GM12864 (cell line): Measurements from ENCODE around the gene HEXD.

Source experiments
- DNase-seq: peaks from one replicate; pipeline ENCODE4 v3.0.0-alpha.2; 2011; ENCODE audit warnings: low read depth
- H3K4me3 ChIP-seq: 2 replicates; pipeline ENCODE4 v1.5.1; 2011; ENCODE audit warnings: mild to moderate bottlenecking, low read depth, low read length, control low read depth
- CTCF ChIP-seq: IDR thresholded peaks from 2 replicates; pipeline ENCODE4 v1.5.1; 2011; ENCODE audit warnings: low read depth, mild to moderate bottlenecking, moderate library complexity, low read length, control low read depth, inconsistent platforms; ENCODE audit errors: missing control alignments

HEXD gene

GRCh38 chr17:82400206-82400605 is 17.9 kb upstream of the HEXD start:
- no peak for DNase-seq
- no peak overlapping the region for H3K4me3 ChIP-seq
- TF ChIP-seq CTCF = no peak

DNA sequence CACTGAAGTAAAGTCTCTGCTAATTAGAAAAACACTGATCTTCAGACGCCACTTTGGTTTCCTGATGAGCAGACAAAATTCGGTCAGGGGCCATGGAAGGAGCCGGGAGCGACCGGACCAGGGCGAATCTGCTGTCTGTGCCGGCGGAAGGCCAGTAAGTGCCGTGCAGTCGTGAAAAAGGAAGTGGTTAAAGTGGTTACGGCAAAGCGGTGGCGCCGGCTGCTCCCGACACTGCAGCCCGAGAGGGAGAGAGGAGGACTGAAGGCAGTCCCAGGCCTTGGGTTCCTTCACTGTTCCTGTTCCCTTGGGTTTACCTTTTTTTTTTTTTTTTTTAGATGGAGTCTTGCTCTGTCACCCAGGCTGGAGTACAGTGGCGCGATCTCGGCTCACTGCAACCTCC is 17.3 kb upstream of the HEXD start:
- DNase-seq = no peak
- TF ChIP-seq CTCF = no peak
- H3K4me3 ChIP-seq = no peak overlapping the region

DNA sequence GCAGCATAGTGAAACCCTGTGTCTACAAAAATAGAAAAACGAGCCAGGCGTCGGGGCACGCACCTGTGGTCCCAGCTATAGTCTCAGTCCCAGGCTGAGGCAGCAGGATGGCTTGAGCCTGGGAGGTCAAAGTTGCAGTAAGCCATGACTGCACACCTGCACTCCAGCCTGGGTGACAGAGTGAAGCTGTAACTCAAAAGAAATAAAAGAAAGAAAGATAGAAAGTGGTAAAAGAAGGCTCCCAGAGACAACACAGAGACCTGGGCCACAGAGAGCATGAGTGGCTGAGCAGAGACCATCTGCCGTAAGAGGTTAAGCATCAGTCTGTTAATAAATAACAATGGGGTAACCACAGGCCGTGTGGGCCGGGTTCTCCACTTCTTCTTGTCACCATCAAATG is 15.3 kb upstream of the HEXD start:
- no peak for DNase-seq
- no peak for TF ChIP-seq CTCF
- no peak overlapping the region for H3K4me3 ChIP-seq

DNA sequence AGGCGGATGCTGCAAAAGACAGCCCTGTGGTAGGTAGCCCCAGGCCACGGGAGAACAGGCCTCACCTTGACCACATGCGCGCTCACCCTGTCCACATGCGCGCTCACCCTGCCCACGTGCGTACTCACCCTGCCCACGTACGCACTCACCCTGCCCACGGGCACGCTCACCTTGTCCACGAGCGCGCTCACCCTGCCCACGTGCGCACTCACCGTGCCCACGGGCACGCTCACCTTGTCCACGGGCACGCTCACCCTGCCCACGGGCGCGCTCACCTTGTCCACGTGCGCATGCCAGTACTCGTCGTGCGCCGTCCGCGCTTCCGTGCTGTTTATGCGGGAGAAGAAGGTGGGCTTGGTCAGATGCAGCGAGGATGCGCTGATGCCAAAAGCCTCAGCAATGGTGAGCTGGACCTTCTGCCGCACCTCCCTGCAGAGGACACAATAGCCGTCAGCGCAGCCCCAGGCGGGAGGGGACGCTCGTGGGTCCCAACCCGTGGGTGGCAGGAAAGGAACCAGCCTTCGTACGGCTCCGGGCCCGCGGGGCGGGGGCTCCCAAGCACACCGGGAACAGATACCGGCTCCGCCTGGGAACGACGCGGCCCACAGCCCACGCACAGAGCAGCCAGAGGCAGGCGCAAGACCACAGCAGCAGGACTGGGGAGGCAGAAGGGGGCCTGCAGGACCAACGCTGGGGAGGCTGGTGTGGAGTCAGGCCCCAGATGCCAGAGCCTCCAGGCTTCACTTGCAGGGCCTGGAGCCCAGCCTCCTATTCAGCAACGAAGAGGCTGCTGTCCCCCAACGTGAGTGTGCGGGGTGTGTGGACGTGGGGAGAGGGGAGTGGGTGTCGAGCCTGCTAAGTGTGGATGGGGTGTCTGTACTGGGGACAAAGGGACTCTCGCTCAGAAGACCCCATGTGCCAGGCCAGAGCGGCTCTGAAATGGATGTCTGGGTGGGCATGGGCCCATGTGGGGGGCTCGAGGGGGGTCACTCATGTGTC is 14.2 kb upstream of the HEXD start:
- H3K4me3 ChIP-seq = no peak overlapping the region
- no peak for DNase-seq
- no peak for TF ChIP-seq CTCF

GRCh38 chr17:82405051-82405450 is 13.1 kb upstream of the HEXD start:
- no peak for TF ChIP-seq CTCF
- no peak for DNase-seq
- no peak overlapping the region for H3K4me3 ChIP-seq

DNA sequence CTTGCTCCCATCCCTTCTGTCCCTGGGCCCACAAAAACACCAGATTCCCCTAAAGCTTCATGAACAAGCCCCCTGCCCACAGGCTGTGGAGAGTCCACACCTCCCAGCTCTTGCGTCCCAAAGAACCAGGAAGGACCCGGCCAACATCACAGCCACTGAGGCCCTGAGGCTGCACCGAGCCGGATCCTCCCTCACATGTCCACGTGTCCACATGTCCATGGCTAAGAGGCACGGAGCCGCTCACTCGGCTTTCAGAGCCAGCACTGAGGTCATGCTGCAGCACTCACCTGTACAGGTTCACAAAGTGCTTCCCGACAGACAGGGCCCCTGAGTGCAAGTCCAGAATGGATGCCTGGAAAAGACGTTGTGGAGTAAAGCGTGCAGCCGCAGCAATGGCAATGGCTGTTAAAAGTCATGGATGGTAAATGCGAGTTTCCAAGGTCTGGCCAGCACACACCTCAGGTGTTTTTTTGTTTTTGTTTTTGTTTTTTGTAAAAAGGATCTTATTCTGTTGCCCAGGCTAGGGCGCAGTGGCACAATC is 11.9 kb upstream of the HEXD start:
- no peak for DNase-seq
- H3K4me3 ChIP-seq = no peak overlapping the region
- no peak for TF ChIP-seq CTCF
